ENCODE measurements around the gene ACTL8.
"Not testable (repeated sequence)": the region's sequence is repeated elsewhere in the genome, so short reads cannot be mapped to it uniquely, and the experiment has no call there.

Gene ACTL8

DNA sequence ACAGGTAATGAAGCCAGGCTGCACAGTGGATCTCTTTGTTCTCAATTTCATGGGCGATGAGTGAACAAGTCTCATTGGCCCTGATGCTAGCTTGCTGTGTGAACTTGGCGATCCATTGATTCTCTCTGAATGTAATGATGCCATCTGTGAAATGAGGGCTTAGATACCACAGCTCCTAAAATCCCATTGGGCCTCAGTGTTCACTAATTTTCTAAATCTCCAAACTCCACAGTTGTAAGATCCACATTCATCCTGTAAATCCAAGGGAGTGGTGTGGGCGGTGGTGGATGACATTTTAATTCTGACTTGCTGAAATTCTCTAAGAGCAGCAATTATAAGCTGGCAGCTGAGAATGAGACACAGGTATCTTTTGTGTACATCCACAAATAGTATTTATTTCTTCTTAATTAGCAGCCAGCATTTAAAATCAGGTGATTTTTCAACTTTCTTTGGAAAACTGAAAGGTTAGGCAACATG lies 9.6 kb upstream of the ACTL8 start:
- no peak overlapping the region for H3K4me3 ChIP-seq (ENCODE audit: insufficient read depth, low read depth, low read length)
- no peaks in the 10 kb centered on the region for H3K36me3 ChIP-seq (ENCODE audit: control insufficient read depth, insufficient read depth, low read length)
- no peaks in the 10 kb centered on the region for H3K9me3 ChIP-seq (ENCODE audit: control insufficient read depth, low read length)
- no peak overlapping the region for H3K27ac ChIP-seq (ENCODE audit: insufficient read depth, low read depth, low read length, poor library complexity, severe bottlenecking)
- peaks cover 10% of the 10 kb centered on the region for H3K4me1 ChIP-seq (ENCODE audit: control insufficient read depth, insufficient read depth, low read length)
- 95 to 98% methylated on average over 3 of the region's 3 CpGs for WGBS, 2 experiments
- no peaks in the 10 kb centered on the region for H3K27me3 ChIP-seq (ENCODE audit: control insufficient read depth, insufficient read depth, low read length, poor library complexity, severe bottlenecking)

- 93 to 94% methylated on average over 2 of the region's 2 CpGs for WGBS, 2 experiments
- not testable (repeated sequence) for H3K27me3 ChIP-seq (ENCODE audit: control insufficient read depth, insufficient read depth, low read length, poor library complexity, severe bottlenecking); H3K27ac ChIP-seq (ENCODE audit: insufficient read depth, low read depth, low read length, poor library complexity, severe bottlenecking); H3K36me3 ChIP-seq (ENCODE audit: control insufficient read depth, insufficient read depth, low read length); H3K9me3 ChIP-seq (ENCODE audit: control insufficient read depth, low read length); H3K4me3 ChIP-seq (ENCODE audit: insufficient read depth, low read depth, low read length)
- peaks cover 10% of the 10 kb centered on the region for H3K4me1 ChIP-seq (ENCODE audit: control insufficient read depth, insufficient read depth, low read length)
Observed at GRCh38 chr1:17746281-17746680, 8.9 kb upstream of the ACTL8 start.

DNA sequence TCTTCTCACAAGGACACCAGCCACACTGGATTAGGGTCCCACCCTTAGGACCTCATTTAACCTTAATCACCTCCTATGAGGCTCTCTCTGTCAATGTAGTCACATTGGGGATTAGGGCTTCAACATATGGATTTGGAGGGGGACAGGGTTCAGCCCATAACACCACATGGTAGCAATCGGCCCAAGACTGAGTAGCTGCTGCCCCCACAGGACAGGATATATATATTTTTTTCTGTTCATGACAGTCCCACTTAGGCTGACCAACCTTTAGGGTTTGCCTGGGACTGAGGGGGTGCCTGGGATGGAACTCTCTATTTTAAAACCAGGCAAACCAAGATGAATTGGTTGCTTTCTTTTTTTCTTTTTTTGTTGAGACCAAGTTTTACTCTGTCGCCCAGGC lies 8.2 kb upstream of the ACTL8 start:
- 91 to 92% methylated on average over 2 of the region's 2 CpGs for WGBS, 2 experiments
- H3K4me3 ChIP-seq (ENCODE audit: insufficient read depth, low read depth, low read length) = no peak overlapping the region
- H3K27me3 ChIP-seq (ENCODE audit: control insufficient read depth, insufficient read depth, low read length, poor library complexity, severe bottlenecking) = no peaks in the 10 kb centered on the region
- no peaks in the 10 kb centered on the region for H3K9me3 ChIP-seq (ENCODE audit: control insufficient read depth, low read length)
- H3K36me3 ChIP-seq (ENCODE audit: control insufficient read depth, insufficient read depth, low read length) = no peaks in the 10 kb centered on the region
- no peak overlapping the region for H3K27ac ChIP-seq (ENCODE audit: insufficient read depth, low read depth, low read length, poor library complexity, severe bottlenecking)
- H3K4me1 ChIP-seq (ENCODE audit: control insufficient read depth, insufficient read depth, low read length) = peaks cover 10% of the 10 kb centered on the region

GRCh38 chr1:17750333-17750732 lies 4.8 kb upstream of the ACTL8 start:
- WGBS, 2 experiments = 88 to 94% methylated on average over 5 of the region's 5 CpGs
- Histone ChIP-seq H3K27me3 (ENCODE audit: control insufficient read depth, insufficient read depth, low read length, poor library complexity, severe bottlenecking) (no peaks in the 10 kb centered on the region), H3K4me3 (ENCODE audit: insufficient read depth, low read depth, low read length) (no peak overlapping the region), H3K27ac (ENCODE audit: insufficient read depth, low read depth, low read length, poor library complexity, severe bottlenecking) (no peak overlapping the region), H3K9me3 (ENCODE audit: control insufficient read depth, low read length) (peaks cover under 1% of the 10 kb centered on the region), H3K36me3 (ENCODE audit: control insufficient read depth, insufficient read depth, low read length) (no peaks in the 10 kb centered on the region), H3K4me1 (ENCODE audit: control insufficient read depth, insufficient read depth, low read length) (no peaks in the 10 kb centered on the region)

- peaks cover 3% of the 10 kb centered on the region for H3K9me3 ChIP-seq (ENCODE audit: control insufficient read depth, low read length)
- H3K4me3 ChIP-seq (ENCODE audit: insufficient read depth, low read depth, low read length) = no peak overlapping the region
- H3K27me3 ChIP-seq (ENCODE audit: control insufficient read depth, insufficient read depth, low read length, poor library complexity, severe bottlenecking) = no peaks in the 10 kb centered on the region
- WGBS, 2 experiments = 87 to 89% methylated on average over 4 of the region's 4 CpGs
- H3K4me1 ChIP-seq (ENCODE audit: control insufficient read depth, insufficient read depth, low read length) = no peaks in the 10 kb centered on the region
- no peaks in the 10 kb centered on the region for H3K36me3 ChIP-seq (ENCODE audit: control insufficient read depth, insufficient read depth, low read length)
- H3K27ac ChIP-seq (ENCODE audit: insufficient read depth, low read depth, low read length, poor library complexity, severe bottlenecking) = no peak overlapping the region
Observed at GRCh38 chr1:17752356-17752755, 2.8 kb upstream of the ACTL8 start.

DNA sequence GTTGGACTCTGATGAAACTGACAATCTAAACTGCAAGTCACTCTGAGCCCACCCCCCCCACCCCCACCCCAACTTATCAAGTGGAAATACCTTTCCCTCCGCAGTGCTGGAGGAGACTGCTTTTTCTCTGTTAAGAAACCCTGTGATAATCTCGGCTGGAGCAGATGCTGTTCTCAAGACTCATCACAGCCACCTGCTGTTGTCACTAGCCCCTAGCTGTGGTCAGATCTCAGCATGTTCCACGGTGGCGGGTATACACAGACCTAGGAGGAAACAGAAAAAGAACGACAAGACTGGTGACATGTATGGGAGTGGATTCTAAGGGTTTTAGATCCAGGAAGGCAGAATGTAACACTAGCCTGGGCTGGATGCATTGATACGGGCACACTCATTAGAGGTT lies 2.3 kb downstream of the ACTL8 start:
- Histone ChIP-seq H3K4me1 (ENCODE audit: control insufficient read depth, insufficient read depth, low read length) (no peaks in the 10 kb centered on the region), H3K4me3 (ENCODE audit: insufficient read depth, low read depth, low read length) (no peak overlapping the region), H3K36me3 (ENCODE audit: control insufficient read depth, insufficient read depth, low read length) (no peaks in the 10 kb centered on the region), H3K9me3 (ENCODE audit: control insufficient read depth, low read length) (peaks cover 3% of the 10 kb centered on the region), H3K27me3 (ENCODE audit: control insufficient read depth, insufficient read depth, low read length, poor library complexity, severe bottlenecking) (no peaks in the 10 kb centered on the region), H3K27ac (ENCODE audit: insufficient read depth, low read depth, low read length, poor library complexity, severe bottlenecking) (no peak overlapping the region)
- 84% methylated on average over 6 of the region's 6 CpGs for whole genome bisulfite sequencing, 2 experiments

GRCh38 chr1:17759114-17759513 lies 4.0 kb downstream of the ACTL8 start:
- Histone ChIP-seq H3K9me3 (ENCODE audit: control insufficient read depth, low read length) (peaks cover 3% of the 10 kb centered on the region), H3K27ac (ENCODE audit: insufficient read depth, low read depth, low read length, poor library complexity, severe bottlenecking) (no peak overlapping the region), H3K4me3 (ENCODE audit: insufficient read depth, low read depth, low read length) (no peak overlapping the region), H3K27me3 (ENCODE audit: control insufficient read depth, insufficient read depth, low read length, poor library complexity, severe bottlenecking) (no peaks in the 10 kb centered on the region), H3K4me1 (ENCODE audit: control insufficient read depth, insufficient read depth, low read length) (no peaks in the 10 kb centered on the region), H3K36me3 (ENCODE audit: control insufficient read depth, insufficient read depth, low read length) (no peaks in the 10 kb centered on the region)
- WGBS, 2 experiments = 74 to 75% methylated on average over 7 of the region's 7 CpGs

GRCh38 chr1:17762313-17762712 lies 7.2 kb downstream of the ACTL8 start:
- Histone ChIP-seq H3K27ac (ENCODE audit: insufficient read depth, low read depth, low read length, poor library complexity, severe bottlenecking) (no peak overlapping the region), H3K9me3 (ENCODE audit: control insufficient read depth, low read length) (no peaks in the 10 kb centered on the region), H3K27me3 (ENCODE audit: control insufficient read depth, insufficient read depth, low read length, poor library complexity, severe bottlenecking) (no peaks in the 10 kb centered on the region), H3K4me1 (ENCODE audit: control insufficient read depth, insufficient read depth, low read length) (no peaks in the 10 kb centered on the region), H3K36me3 (ENCODE audit: control insufficient read depth, insufficient read depth, low read length) (no peaks in the 10 kb centered on the region), H3K4me3 (ENCODE audit: insufficient read depth, low read depth, low read length) (no peak overlapping the region)
- 93 to 94% methylated on average over 11 of the region's 11 CpGs for WGBS, 2 experiments

DNA sequence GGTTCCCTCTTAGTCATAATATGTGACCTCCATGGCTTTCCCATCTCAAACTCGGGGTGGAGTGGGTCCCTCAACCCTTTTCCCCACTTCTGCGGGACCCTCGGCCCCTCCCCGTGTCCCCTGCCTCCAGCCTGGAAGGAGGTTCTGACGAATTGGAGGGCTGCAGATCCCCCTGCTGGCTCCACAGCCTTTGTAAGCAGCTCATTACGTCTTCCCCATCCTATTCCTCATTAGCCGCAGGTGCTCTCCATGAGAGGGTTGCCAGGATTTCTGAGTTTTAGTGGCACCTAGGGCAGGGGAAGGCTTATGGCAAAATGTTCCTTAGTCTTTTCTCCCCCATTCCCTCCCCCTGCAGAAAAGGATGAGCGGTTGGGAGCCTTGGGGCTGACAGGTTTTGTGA lies 8.3 kb downstream of the ACTL8 start:
- H3K27ac ChIP-seq (ENCODE audit: insufficient read depth, low read depth, low read length, poor library complexity, severe bottlenecking) = no peak overlapping the region
- H3K4me1 ChIP-seq (ENCODE audit: control insufficient read depth, insufficient read depth, low read length) = peaks cover 3% of the 10 kb centered on the region
- 60 to 67% methylated on average over 8 of the region's 8 CpGs for WGBS, 2 experiments
- H3K9me3 ChIP-seq (ENCODE audit: control insufficient read depth, low read length) = no peaks in the 10 kb centered on the region
- no peaks in the 10 kb centered on the region for H3K36me3 ChIP-seq (ENCODE audit: control insufficient read depth, insufficient read depth, low read length)
- H3K27me3 ChIP-seq (ENCODE audit: control insufficient read depth, insufficient read depth, low read length, poor library complexity, severe bottlenecking) = no peaks in the 10 kb centered on the region
- no peak overlapping the region for H3K4me3 ChIP-seq (ENCODE audit: insufficient read depth, low read depth, low read length)

DNA sequence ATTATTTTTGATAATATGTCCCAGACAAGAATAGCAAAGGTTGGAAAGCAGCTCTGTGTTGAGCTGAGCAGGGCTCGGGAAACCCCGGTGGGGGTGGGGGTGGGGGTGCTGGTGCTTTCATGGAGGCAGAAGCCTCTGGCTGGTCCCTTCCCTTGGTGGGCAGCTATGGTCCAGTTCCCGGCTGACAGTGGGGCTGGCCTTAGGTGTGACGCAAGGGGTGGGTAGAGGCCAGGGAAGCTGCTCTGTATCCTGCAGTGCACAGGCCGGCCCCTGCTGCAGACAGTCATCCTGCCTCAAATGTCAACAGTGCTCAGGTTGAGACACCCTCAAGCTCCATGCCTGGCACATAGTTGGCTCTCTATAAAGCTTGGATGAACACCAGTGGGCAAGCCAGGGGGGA lies 8.9 kb downstream of the ACTL8 start:
- 85 to 89% methylated on average over 5 of the region's 5 CpGs for WGBS, 2 experiments
- no peaks in the 10 kb centered on the region for H3K9me3 ChIP-seq (ENCODE audit: control insufficient read depth, low read length)
- no peaks in the 10 kb centered on the region for H3K27me3 ChIP-seq (ENCODE audit: control insufficient read depth, insufficient read depth, low read length, poor library complexity, severe bottlenecking)
- H3K27ac ChIP-seq (ENCODE audit: insufficient read depth, low read depth, low read length, poor library complexity, severe bottlenecking) = no peak overlapping the region
- no peaks in the 10 kb centered on the region for H3K36me3 ChIP-seq (ENCODE audit: control insufficient read depth, insufficient read depth, low read length)
- H3K4me3 ChIP-seq (ENCODE audit: insufficient read depth, low read depth, low read length) = no peak overlapping the region
- peaks cover 9% of the 10 kb centered on the region for H3K4me1 ChIP-seq (ENCODE audit: control insufficient read depth, insufficient read depth, low read length)

DNA sequence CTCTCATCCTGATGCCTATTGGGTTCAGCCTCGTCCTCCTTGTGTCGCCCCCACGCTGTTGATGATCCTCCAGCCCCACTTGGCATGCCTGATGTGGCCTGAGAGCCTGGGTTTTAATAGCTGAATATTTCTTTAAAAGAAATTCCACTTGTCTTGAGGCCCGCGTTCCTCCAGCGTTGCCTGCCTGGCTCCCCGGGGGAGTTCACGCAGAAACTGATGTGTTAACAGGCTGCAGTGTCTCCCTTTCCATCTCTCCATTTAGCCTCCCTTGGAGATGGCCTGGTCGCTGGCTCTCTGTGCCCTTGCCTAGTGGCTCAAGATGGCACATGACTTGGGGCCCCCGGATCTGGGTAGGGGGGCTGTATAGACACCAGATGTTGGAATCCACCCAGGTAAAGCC lies 9.5 kb downstream of the ACTL8 start:
- Histone ChIP-seq H3K4me3 (ENCODE audit: insufficient read depth, low read depth, low read length) (no peak overlapping the region), H3K9me3 (ENCODE audit: control insufficient read depth, low read length) (no peaks in the 10 kb centered on the region), H3K4me1 (ENCODE audit: control insufficient read depth, insufficient read depth, low read length) (peaks cover 9% of the 10 kb centered on the region), H3K27me3 (ENCODE audit: control insufficient read depth, insufficient read depth, low read length, poor library complexity, severe bottlenecking) (no peaks in the 10 kb centered on the region), H3K27ac (ENCODE audit: insufficient read depth, low read depth, low read length, poor library complexity, severe bottlenecking) (no peak overlapping the region), H3K36me3 (ENCODE audit: control insufficient read depth, insufficient read depth, low read length) (no peaks in the 10 kb centered on the region)
- WGBS, 2 experiments = 90 to 91% methylated on average over 10 of the region's 10 CpGs

Data from ectodermal cell (in vitro differentiated cells).